AG04449 (cell line): ENCODE data around the gene SNX5.

Experiments used
- CTCF ChIA-PET: fragments of 350-600 bp; formaldehyde crosslinking; extraction: SDS; loops from one replicate; lab custom pipeline; 2021; ENCODE audit warnings: antibody characterized with exemption; lab: Yijun Ruan, JAX
- POLR2A ChIA-PET: fragments of 400-600, 350-600 bp; formaldehyde crosslinking; extraction: SDS; loops from one replicate; lab custom pipeline; 2020; ENCODE audit warnings: antibody characterized with exemption, inconsistent platforms; lab: Yijun Ruan, JAX
- DNase-seq: peaks from one replicate; pipeline ENCODE4 v3.0.0-alpha.2; 2010; ENCODE audit warnings: low read depth, low spot score
- H3K4me3 ChIP-seq: 2 replicates; pipeline ENCODE4 v1.5.1; 2011; ENCODE audit warnings: low read depth, mild to moderate bottlenecking, control low read depth, low read length
- CTCF ChIP-seq: IDR thresholded peaks from one replicate; pipeline ENCODE4 v1.5.1; 2011; ENCODE audit warnings: mild to moderate bottlenecking, moderate library complexity, low read length, control low read depth, inconsistent platforms; ENCODE audit not compliant: insufficient read depth; ENCODE audit errors: missing control alignments

The SNX5 gene

GRCh38 chr20:17933711-17934110 is 34.9 kb downstream of the SNX5 start:
- no peak for DNase-seq
- POLR2A ChIA-PET, result interaction anchor here (1.0 kb wide), 1 partner anchor 251 kb away, joined by 3 read pairs; no protein-coding TSS in a partner anchor
- CTCF ChIA-PET, result interaction anchor here (0.9 to 1.5 kb wide), 3 partner anchors 36 to 253 kb away, joined by 4 to 6 read pairs (median 5); no protein-coding TSS in a partner anchor
- no peak overlapping the region for H3K4me3 ChIP-seq
- no peak for TF ChIP-seq CTCF

- no peak for DNase-seq
- TF ChIP-seq CTCF, result no peak
- CTCF ChIA-PET, result interaction anchor here (1.5 kb wide), 1 partner anchor 35 kb away, joined by 6 read pairs; no protein-coding TSS in a partner anchor
- no peak overlapping the region for H3K4me3 ChIP-seq
- POLR2A ChIA-PET, result no interaction called here
Observed at GRCh38 chr20:17933121-17933520, 35.5 kb downstream of the SNX5 start.

GRCh38 chr20:17932396-17932795 is 36.2 kb downstream of the SNX5 start:
- DNase-seq, result no peak
- ChIA-PET CTCF (interaction anchor here (1.0 to 1.7 kb wide), 2 partner anchors 16 to 64 kb away, joined by 3 to 4 read pairs; no protein-coding TSS in a partner anchor), POLR2A (no interaction called here)
- no peak overlapping the region for H3K4me3 ChIP-seq
- TF ChIP-seq CTCF, result no peak

- no peak for DNase-seq
- ChIA-PET CTCF (interaction anchor here (1.0 to 1.7 kb wide), 2 partner anchors 15 to 65 kb away, joined by 3 to 4 read pairs; no protein-coding TSS in a partner anchor), POLR2A (no interaction called here)
- TF ChIP-seq CTCF, result no peak
- H3K4me3 ChIP-seq, result no peak overlapping the region
Observed at GRCh38 chr20:17931513-17931912, 37.1 kb downstream of the SNX5 start.

- POLR2A ChIA-PET, result interaction anchor here (1.0 to 1.1 kb wide), 2 partner anchors 240 to 359 kb away, joined by 3 to 4 read pairs; partner anchors contain the start of gene DSTN
- CTCF ChIA-PET, result interaction anchor here (0.6 to 3.2 kb wide), 3 partner anchors 9 to 246 kb away, joined by 3 to 13 read pairs (median 4); partner anchors contain the start of gene RRBP1
Observed at GRCh38 chr20:17928633-17929311, 39.8 kb downstream of the SNX5 start.

More at GRCh38 chr20:17928633-17929311, 39.8 kb downstream of the SNX5 start:
- DNase-seq, result no peak
- no peak for TF ChIP-seq CTCF
- no peak overlapping the region for H3K4me3 ChIP-seq
